RWPE1 (cell line): ENCODE measurements around the gene DCAF5.
A peak's percentile ranks its signal among the peaks of the same experiment; 100 is the strongest.
"Not testable (repeated sequence)": the region's sequence is repeated elsewhere in the genome, so short reads cannot be mapped to it uniquely, and the experiment has no call there.

Experiments used
- CTCF ChIA-PET: fragments of 350-600 bp; sonication (Branson Sonifier 250); formaldehyde crosslinking; extraction: SDS; loops from one replicate; lab custom pipeline; 2021; lab: Yijun Ruan, JAX
- POLR2A ChIA-PET: fragments of 400-600 bp; formaldehyde crosslinking; extraction: SDS; loops from one replicate; lab custom pipeline; 2020; ENCODE audit warnings: antibody characterized with exemption; ENCODE audit not compliant: low non-redundant PET; lab: Yijun Ruan, JAX
- DNase-seq: peaks from one replicate; pipeline ENCODE4 v3.0.0; 2012; ENCODE audit warnings: low spot score
- H3K27ac ChIP-seq: fragments of 450-650 bp; 2 replicates; pipeline ENCODE4 v1.5.1; 2017
- TF ChIP-seq, protein P1 (sequence below): fragments of 450-650 bp; conservative IDR thresholded peaks from 2 replicates; pipeline ENCODE4 v1.5.1; 2017; ENCODE audit warnings: low read depth, mild to moderate bottlenecking

DCAF5 gene

GRCh38 chr14:69079747-69080146 is 73.2 kb downstream of the DCAF5 start:
- CTCF ChIA-PET = no interaction called here
- TF ChIP-seq, protein P1, sequence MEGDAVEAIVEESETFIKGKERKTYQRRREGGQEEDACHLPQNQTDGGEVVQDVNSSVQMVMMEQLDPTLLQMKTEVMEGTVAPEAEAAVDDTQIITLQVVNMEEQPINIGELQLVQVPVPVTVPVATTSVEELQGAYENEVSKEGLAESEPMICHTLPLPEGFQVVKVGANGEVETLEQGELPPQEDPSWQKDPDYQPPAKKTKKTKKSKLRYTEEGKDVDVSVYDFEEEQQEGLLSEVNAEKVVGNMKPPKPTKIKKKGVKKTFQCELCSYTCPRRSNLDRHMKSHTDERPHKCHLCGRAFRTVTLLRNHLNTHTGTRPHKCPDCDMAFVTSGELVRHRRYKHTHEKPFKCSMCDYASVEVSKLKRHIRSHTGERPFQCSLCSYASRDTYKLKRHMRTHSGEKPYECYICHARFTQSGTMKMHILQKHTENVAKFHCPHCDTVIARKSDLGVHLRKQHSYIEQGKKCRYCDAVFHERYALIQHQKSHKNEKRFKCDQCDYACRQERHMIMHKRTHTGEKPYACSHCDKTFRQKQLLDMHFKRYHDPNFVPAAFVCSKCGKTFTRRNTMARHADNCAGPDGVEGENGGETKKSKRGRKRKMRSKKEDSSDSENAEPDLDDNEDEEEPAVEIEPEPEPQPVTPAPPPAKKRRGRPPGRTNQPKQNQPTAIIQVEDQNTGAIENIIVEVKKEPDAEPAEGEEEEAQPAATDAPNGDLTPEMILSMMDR = no peak
- POLR2A ChIA-PET = no interaction called here
- no peak overlapping the region for H3K27ac ChIP-seq
- no peak for DNase-seq

DNA sequence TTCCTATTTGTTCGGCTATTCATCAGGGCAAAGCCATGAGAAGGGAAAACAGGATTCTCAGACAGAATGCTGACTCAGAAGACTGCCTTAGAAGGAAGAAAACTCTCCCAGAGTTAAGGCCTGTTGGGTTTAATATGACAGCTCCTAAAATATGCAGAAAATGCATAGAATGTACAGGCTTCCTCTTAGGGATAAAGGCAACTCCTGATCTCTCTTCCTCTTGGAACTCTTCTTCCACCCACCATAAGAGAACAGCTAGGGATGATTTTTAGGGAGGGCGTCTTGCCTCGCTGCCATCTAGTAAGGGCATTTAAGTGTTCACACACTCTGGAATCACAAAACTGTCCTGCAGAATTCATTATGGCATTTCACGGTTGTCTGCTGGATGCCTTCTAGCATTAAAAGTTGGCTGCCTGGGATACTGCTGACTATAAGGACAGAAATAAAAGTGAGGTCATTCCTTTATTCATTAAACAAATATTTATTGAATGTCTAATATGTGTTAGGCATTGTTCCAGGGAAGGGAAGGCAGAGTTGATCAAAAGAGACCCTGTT is 73.7 kb downstream of the DCAF5 start:
- H3K27ac ChIP-seq = peak overlapping the region; percentile 54; the same call in 1 of the 2 replicates
- ChIA-PET POLR2A (no interaction called here), CTCF (no interaction called here)
- TF ChIP-seq, protein P1 = no peak
- peak; percentile 54 for DNase-seq

- ChIA-PET CTCF (no interaction called here), POLR2A (no interaction called here)
- H3K27ac ChIP-seq = no peak overlapping the region
Observed at GRCh38 chr14:69077841-69078240, 75.1 kb downstream of the DCAF5 start.

DNA sequence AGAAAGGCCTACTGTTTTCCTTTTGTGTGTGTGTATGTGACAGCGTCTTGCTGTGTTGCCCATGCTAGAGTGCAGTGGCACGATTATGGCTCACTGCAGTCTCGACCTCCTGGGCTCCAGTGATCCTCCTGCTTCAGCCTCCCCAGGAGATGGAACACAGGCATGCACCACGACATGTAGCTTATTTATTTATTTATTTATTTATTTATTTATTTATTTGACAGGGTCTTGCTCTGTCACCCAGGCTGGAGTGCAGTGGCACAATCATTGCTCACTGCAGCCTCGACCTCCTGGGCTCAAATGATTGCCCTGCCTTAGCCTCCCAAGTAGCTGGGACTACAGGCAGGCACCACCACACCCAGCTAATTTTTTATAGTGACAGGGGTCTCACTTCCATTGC is 75.7 kb downstream of the DCAF5 start:
- POLR2A ChIA-PET, CTCF ChIA-PET, H3K27ac ChIP-seq, DNase-seq: not testable (repeated sequence)

More at GRCh38 chr14:69077841-69078240, 75.1 kb downstream of the DCAF5 start:
- peak; percentile 50 for DNase-seq
- TF ChIP-seq, protein P1 = no peak

DNA sequence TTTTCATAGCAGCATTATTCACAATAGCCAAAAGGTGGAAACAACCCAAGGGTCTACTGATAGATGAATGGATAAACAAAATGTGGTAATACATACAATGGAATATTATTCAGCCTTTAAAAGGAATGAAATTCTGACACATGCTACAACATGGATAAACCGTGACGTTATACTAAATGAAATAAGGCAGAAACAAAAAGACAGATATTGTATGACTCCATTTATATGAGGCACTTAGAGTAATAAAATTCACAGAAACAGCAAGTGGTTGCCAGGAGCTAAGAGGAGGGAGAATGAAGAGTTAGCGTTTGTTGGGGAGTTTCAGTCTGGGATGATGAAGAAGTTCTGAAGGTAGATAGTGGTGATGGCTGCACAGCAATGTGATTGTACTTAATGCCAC is 76.6 kb downstream of the DCAF5 start:
- H3K27ac ChIP-seq = no peak overlapping the region
- POLR2A ChIA-PET = no interaction called here
- TF ChIP-seq, protein P1 = no peak
- CTCF ChIA-PET = no interaction called here
- no peak for DNase-seq

DNA sequence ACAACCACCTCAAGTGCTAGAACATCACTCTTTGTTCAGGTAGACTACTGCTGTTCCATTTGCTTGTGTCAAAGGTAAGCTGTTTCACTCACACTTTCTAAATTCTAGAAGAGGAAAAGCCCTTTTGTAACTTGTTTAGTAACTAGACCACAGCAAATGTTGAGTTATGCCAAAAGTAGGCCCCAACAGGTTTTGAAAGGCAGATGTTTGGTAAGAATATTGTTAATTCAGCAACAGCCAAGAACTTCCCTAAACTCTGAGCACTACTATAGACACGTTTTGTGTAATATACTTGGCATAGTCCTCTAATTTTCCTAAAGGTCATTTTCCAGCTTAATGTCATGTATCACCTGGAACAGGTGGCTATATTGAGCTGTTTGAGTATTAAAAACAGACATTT is 79.0 kb downstream of the DCAF5 start:
- H3K27ac ChIP-seq = no peak overlapping the region
- TF ChIP-seq, protein P1 = no peak
- ChIA-PET POLR2A (interaction anchor here (0.7 kb wide), 1 partner anchor 15 kb away, joined by 3 read pairs; no protein-coding TSS in a partner anchor), CTCF (interaction anchor here (0.7 kb wide), 1 partner anchor 13 kb away, joined by 3 read pairs; no protein-coding TSS in a partner anchor)
- no peak for DNase-seq

DNA sequence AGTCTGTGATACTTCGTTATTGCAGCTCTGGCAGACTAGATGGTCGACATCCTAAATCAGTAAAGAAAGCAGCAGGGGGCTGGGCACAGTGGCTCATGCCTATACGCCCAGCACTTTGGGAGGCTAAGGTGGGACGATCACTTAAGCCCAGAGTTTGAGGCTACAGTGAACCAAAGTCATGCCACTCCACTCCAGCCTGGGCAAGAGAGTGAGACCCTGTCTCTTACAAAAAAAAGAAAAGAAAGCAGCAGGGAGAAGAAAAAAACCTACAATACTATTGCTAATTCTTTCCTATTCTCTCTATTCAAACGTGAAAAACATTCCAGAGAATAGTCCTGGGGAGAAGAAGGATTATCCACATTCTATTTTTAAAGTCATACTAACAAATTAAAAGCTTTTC is 79.5 kb downstream of the DCAF5 start:
- POLR2A ChIA-PET = interaction anchor here (0.7 kb wide), 1 partner anchor 15 kb away, joined by 3 read pairs; no protein-coding TSS in a partner anchor

More for the DNA sequence above, 79.5 kb downstream of the DCAF5 start:
- TF ChIP-seq, protein P1 = no peak
- no peak overlapping the region for H3K27ac ChIP-seq
- DNase-seq = no peak
- CTCF ChIA-PET = no interaction called here
